Measurements from ENCODE around the gene WEE1.

Gene WEE1

GRCh38 chr11:9626496-9627394 lies 53.3 kb downstream of the WEE1 start:
- no peak overlapping the region for H3K4me3 ChIP-seq (ENCODE audit: low read depth, low read length)

GRCh38 chr11:9629064-9629463 lies 55.6 kb downstream of the WEE1 start:
- no peak overlapping the region for H3K4me3 ChIP-seq (ENCODE audit: low read depth, low read length)
- TF ChIP-seq CTCF (IDR thresholded peaks at IDR 0.05; ENCODE audit: low read depth, low read length) = no peak

More at GRCh38 chr11:9626496-9627394, 53.3 kb downstream of the WEE1 start:
- no peak for TF ChIP-seq CTCF (IDR thresholded peaks at IDR 0.05; ENCODE audit: low read depth, low read length)

- H3K4me3 ChIP-seq (ENCODE audit: low read depth, low read length) = no peak overlapping the region
- no peak for TF ChIP-seq CTCF (IDR thresholded peaks at IDR 0.05; ENCODE audit: low read depth, low read length)
Observed at GRCh38 chr11:9633679-9634078, 60.2 kb downstream of the WEE1 start.

- no peak overlapping the region for H3K4me3 ChIP-seq (ENCODE audit: low read depth, low read length)
- no peak for TF ChIP-seq CTCF (IDR thresholded peaks at IDR 0.05; ENCODE audit: low read depth, low read length)
Observed at GRCh38 chr11:9636691-9637090, 63.2 kb downstream of the WEE1 start.

- no peak for TF ChIP-seq CTCF (IDR thresholded peaks at IDR 0.05; ENCODE audit: low read depth, low read length)
- no peak overlapping the region for H3K4me3 ChIP-seq (ENCODE audit: low read depth, low read length)
Observed at GRCh38 chr11:9639099-9639498, 65.6 kb downstream of the WEE1 start.
